Measurements from ENCODE around the gene TEX36.

- TF ChIP-seq CTCF (IDR thresholded peaks at IDR 0.05; ENCODE audit: insufficient read depth, low read length) = no peak
- TF ChIP-seq POLR2AphosphoS5 (IDR thresholded peaks at IDR 0.05; ENCODE audit: low read depth) = no peak
Observed at GRCh38 chr10:125627646-125628045, 55.3 kb downstream of the TEX36 start.
